HTR-8/SVneo (cell line): ENCODE data around the gene GNRH2.
"Not testable (repeated sequence)": the region's sequence is repeated elsewhere in the genome, so short reads cannot be mapped to it uniquely, and the experiment has no call there.

ENCODE experiments used
- DNase-seq: peaks from one replicate; pipeline ENCODE4 v3.0.0; 2011; ENCODE audit warnings: low spot score, mixed read lengths; ENCODE audit not compliant: insufficient read length
- FAIRE-seq: peaks from 2 replicates; lab custom pipeline; 2011; peaks lifted over from hg19 to GRCh38; lab: Jason Lieb, UNC

GNRH2 gene

DNA sequence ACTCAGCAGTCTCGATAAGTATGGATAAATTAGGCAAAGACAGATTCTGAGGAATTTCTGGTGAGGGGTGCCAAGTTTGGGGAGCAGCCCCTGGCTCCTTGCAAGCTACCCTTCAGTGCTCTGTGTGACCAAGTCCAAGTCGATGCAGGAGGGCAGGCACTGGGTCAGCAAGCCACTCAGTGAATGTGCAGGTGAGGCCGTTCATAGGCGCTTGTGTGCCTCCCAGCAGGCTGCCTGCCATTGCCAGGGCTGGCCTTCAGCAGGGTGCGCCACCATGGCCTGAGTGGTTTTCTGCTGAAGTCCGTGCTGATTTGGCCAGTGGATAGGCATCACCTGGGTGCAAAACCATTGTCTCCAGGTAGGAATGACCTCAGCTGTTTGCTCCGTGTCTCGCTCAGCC lies 3.3 kb upstream of the GNRH2 start:
- FAIRE-seq (no peak), DNase-seq (no peak)

DNA sequence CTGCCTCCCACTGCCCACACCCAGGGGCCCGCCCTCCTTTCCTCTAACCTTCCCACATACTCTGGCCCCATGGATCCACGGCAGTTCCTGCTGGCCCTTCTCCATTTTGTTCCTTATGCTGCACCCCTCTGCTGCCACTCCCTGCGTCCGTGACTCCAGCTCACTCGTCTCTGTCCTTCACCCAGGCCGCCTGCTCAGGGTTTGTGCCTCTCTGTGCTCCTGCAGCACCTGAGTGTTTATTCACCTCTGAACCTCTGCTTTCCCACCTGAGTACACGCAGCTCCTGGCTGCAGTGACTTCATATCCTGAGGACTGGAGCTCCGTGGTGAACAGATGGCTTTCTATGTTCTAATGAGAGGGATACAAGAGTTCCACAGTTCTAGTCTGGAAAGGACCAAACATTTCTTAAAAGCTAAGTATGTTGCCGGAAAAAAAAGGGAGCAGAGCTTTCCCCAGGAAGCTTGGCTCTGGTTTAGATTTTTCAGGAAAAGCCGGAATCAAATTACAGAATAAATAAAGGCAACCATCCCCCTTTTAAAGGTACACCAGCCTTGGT lies 1.5 kb upstream of the GNRH2 start:
- DNase-seq (no peak), FAIRE-seq (no peak)

GRCh38 chr20:3042625-3043024 lies 797 bp upstream of the GNRH2 start:
- DNase-seq: no peak
- FAIRE-seq: no peak

DNA sequence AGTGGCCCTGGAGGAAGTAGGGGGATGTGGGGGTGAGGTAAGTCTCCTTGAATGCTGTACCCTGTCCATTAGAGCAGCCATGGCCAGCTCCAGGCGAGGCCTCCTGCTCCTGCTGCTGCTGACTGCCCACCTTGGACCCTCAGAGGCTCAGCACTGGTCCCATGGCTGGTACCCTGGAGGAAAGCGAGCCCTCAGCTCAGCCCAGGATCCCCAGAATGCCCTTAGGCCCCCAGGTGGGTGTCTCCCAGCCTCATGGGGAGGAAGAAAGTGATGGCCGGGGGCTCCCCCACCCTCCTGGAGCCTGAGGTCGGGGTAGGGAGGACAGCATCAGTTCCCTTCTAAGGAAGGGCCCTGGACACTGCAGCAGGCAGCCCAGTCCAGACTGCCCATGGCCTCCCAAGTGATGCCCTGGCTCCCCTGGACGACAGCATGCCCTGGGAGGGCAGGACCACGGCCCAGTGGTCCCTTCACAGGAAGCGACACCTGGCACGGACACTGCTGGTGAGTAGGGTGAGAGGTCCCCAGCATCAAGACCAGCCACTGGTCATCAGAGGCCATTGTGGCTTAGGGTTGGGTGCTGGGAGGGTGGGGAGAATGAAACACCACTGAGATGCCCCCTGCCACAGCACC lies 1.0 kb downstream of the GNRH2 start:
- FAIRE-seq: no peak
- no peak for DNase-seq

GRCh38 chr20:3045042-3045815 lies 1.8 kb downstream of the GNRH2 start:
- FAIRE-seq (peak; percentile 89), DNase-seq (peak; percentile 77)

DNA sequence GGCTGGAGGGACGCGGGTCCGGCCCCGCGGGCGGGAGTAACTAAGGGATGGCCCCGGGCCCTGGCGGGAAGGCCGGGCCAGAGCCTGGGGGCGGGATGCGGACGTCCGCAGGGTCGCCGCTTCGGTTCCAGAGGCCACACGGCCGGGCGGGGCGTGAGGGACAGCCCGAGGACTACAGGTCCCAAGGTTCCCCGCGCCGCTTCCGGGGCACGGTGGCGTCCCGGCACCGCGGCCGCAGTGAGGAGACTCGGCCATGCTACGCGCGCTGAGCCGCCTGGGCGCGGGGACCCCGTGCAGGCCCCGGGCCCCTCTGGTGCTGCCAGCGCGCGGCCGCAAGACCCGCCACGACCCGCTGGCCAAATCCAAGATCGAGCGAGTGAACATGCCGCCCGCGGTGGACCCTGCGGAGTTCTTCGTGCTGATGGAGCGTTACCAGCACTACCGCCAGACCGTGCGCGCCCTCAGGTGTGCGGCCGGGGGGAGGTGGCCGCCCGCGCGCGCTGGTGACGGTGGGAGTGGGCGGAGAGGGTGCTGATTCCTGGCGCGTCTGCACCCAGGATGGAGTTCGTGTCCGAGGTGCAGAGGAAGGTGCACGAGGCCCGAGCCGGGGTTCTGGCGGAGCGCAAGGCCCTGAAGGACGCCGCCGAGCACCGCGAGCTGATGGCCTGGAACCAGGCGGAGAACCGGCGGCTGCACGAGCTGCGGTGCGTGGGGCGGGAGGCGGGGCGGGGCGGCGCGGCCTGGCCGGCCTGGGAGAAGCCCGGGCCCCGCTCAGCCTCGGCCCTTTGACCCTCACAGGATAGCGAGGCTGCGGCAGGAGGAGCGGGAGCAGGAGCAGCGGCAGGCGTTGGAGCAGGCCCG lies 2.6 kb downstream of the GNRH2 start, which contains the start of gene MRPS26:
Gene MRPS26 (plus strand): TSS at position 237 of the 861 bp plus-strand sequence. CDS start 17 bp downstream, at position 254.
- DNase-seq (peak; percentile 93), FAIRE-seq (peak; percentile 23)

GRCh38 chr20:3046677-3047462 lies 3.4 kb downstream of the GNRH2 start:
- peak; percentile 72 for FAIRE-seq
- DNase-seq: no peak

- no peak for DNase-seq
- FAIRE-seq: no peak
Measured at GRCh38 chr20:3047486-3048419, 4.3 kb downstream of the GNRH2 start.

DNA sequence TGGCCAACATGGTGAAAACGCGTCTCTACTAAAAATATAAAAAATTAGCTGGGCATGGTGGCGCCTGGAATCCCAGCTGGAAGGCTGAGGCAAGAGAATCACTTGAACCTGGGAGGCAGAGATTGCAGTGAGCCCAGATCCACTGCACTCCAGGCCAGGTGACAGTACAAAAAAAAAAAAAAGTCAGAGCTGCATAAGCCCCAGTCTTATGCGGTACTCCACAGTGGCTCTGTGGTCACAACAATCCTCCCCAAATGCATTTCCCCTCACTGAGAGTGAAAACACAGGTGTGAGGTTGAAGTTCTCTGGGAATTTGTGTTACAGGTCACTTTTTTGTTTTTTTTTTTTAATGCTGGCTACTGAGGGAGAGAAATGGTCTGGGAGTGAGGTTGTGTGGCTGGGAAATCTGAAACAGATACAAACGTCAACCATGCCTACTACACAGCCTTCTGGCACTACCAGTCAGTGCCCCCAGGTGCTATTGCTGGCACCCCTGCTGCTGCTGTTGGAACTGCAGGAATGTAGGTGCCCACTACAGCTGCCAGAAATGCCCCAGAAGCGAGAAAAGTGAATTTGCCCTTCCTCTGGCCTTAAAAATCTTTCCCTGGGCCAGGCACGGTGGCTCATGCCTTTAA lies 8.1 kb downstream of the GNRH2 start:
- DNase-seq (no peak), FAIRE-seq (no peak)

GRCh38 chr20:3059489-3059888 lies 16.1 kb downstream of the GNRH2 start:
- DNase-seq (no peak), FAIRE-seq (no peak)

GRCh38 chr20:3064119-3064518 lies 20.7 kb downstream of the GNRH2 start:
- FAIRE-seq, DNase-seq: not testable (repeated sequence)

- FAIRE-seq: peak; percentile 36
- no peak for DNase-seq
Measured at GRCh38 chr20:3067139-3068014, 24.0 kb downstream of the GNRH2 start.

DNA sequence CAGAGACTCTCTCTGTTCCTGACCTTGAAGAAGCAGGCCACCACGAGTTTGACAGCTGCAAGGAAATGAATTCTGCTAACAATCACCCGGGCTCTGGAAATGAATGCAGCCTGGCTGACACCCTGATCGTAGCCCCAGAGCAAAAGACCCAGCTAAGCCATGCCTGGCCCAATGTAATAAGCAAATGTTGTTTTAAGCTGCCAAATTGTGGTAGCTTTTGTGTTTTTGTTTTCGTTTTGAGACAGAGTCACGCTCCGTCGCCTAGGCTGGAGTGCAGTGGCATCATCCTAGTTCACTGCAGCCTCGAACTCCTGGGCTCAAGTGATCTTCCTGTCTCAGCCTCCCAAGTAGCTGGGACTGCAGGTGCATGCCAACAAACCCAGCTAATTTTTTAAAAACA lies 24.7 kb downstream of the GNRH2 start:
- FAIRE-seq (no peak), DNase-seq (no peak)

DNA sequence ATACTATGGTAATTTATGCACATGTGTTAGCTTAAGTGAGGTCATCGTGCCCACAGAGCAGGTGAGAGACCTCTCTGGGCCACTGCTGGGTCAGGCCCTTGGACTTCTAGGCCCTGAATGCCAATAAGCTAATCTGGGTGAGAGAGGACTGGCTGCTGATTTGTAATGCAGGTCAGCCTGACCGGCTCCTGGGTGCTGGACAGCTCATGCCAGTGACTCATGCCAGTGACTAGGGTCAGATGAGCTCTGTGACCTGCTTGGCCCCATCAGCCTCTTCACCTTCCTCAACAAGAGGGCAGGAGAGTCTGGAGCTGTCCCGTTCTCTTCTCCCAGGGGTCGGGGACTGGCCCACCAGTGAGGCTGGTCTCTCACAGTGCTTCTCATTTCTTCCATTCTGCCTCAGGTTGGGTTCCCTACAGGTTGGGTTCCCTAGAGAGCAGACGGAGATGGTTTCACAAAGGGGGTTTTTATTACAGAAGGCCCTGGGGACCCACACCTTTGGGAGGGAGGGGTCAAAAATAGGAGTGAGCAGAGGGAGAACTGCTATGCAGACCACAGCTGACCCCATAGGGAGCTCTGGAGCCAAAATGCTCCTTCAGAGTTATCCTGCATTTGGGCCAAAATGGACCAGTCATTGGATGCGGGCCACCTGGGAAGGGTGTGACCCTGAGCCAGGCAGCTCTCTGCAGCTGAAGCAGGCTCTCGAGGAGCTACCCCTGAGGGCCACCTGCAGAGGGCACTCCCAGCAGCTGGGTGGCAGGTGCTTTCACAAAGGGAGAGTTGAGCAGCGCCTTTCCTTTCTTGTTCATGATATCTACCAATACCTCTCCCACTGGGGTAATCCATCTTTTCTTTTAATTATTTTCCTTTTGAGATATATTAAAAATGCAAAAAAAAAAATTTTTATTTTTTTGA lies 25.8 kb downstream of the GNRH2 start:
- DNase-seq (no peak), FAIRE-seq (no peak)

DNA sequence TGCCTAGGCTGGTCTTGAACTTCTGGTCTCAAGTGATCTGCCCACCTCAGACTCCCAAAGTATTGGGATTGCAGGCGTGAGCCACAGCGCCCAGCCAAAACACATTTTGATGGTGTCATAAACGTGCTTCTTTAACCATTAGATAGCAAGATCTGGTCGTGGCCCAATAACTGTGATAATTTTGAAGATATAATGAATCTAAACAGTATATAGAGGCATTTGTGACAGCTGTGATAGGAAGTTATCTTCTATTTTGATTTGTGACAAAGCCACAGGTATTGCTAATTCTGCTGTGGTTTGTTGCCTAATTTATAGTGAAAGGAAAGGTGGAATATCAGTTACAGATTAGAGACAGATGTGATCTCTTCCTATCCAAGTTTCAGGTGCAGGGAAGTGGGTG lies 27.3 kb downstream of the GNRH2 start:
- no peak for DNase-seq

DNA sequence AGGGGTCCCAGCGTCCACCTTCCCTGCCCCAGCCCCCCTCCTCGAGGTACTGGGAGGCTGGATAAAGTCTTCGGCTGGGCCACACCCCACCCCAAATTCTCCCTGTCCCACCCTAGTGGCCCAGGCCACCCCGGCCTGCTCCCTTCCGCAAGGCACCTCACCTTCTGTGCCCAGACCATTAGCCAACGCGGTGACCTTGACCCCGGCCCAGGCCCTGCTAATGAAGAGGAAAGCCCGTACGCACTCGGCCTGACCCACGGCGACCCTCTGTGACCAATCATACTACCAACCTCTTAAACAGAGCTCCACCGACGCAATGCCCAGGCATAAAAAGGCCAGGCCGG lies 27.8 kb downstream of the GNRH2 start:
- DNase-seq (no peak), FAIRE-seq (no peak)

More for the DNA sequence above, 27.3 kb downstream of the GNRH2 start:
- no peak for FAIRE-seq
